Adrenal gland (tissue), 5 donors: ENCODE results near the gene MARK1.

Experiments
- CTCF ChIP-seq, 6 experiments: fragments of 450-650 bp in 4 of 6; fragments of 200-600 bp in 2 of 6; sonication (generic) in 1 of 6; IDR thresholded peaks; 1 replicate in 5 of 6; 2 replicates in 1 of 6; pipeline versions ENCODE4 v1.5.1 to v1.8.0; 2016 to 2021; ENCODE audit warnings: antibody characterized with exemption in 6 of 6, mild to moderate bottlenecking in 2 of 6, moderate library complexity in 1 of 6
- POLR2A ChIP-seq, 2 donors: fragments of 450-650 bp; IDR thresholded peaks; one replicate each; pipeline ENCODE4 v1.6.1; 2017; ENCODE audit warnings: antibody characterized with exemption in 2 of 2, mild to moderate bottlenecking in 2 of 2, moderate library complexity in 1 of 2
- donor health status: DM: no; HTN: no; CAD: no.

GRCh38 chr1:220527279-220527907 lies 543 bp upstream of the MARK1 start:
- TF ChIP-seq CTCF (IDR thresholded peaks at IDR 0.05), result no peak
- TF ChIP-seq POLR2A (IDR thresholded peaks at IDR 0.05), result peak in 1 of 2 donors; percentile 41
